ENCODE measurements around the gene RPL12.

RPL12 gene

DNA sequence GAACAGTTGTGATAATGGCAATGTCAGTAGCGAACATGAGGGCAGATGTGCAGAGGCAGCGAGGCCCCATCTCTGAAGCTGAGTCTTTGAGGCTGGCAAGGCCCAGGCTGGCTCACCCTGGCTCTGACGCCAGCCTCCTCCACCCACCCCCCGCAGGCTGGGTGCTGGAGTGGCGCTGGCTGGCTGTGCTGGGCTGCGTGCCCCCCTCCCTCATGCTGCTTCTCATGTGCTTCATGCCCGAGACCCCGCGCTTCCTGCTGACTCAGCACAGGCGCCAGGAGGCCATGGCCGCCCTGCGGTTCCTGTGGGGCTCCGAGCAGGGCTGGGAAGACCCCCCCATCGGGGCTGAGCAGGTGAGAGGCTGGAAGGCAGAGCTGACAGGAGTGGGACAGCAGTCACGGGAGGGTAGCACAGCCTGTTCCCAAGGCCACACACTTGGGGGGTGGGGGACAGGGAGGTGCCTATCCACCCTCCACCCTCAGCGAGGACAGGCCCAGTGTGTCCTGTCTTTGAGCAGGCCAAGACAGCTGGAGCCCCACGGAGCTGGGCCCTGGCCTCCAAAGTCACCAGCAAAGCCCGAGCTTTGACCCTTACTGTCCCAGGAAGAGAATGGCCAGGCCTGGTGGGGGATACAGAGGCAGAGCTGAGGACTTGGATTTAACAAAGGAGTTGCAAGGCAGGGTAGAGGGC, 48.7 kb downstream of the RPL12 start:
- DNase-seq, result no peak

GRCh38 chr9:127399736-127400269, 51.4 kb downstream of the RPL12 start:
- no peak for DNase-seq

GRCh38 chr9:127398715-127399400, 52.3 kb downstream of the RPL12 start:
- DNase-seq, result no peak

- no peak for DNase-seq
Observed at GRCh38 chr9:127398275-127398647, 52.9 kb downstream of the RPL12 start.
